ENCODE data around the gene FAM53B. TPM values are rescaled to one million over a fixed set of nuclear protein-coding genes. Genes with fewer than 3 reads are reported as not detected.

FAM53B gene
- polyA plus RNA-seq, 1 donor from 2014 or later: 48.9 TPM

DNA sequence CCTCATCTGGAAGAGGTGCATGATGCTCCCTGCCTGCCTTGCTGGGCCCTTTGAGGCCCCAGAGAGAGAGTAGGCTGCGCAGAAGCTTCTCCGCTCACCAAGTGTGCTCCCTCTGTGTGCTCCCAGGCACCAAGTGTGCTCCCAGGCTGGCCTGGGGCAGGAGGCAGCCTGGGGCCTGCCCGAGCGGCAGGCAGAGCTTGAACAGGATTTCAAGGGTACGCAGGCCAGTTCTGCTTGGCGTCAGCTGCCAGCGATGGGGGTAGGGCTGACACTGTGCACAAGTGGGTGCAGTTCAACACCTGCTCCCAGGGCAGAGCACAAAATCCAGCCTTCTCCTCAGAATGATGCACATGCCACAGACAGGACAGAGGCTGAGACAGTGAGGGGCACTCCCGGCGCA lies 119.7 kb downstream of the FAM53B start:
- H3K4me3 Mint-ChIP-seq: peak overlapping the region; percentile 41 to 80 (median 47)
- H3K27ac Mint-ChIP-seq: peak overlapping the region; percentile 59 to 97 (median 95)
- H3K27me3 Mint-ChIP-seq: no peaks in the 10 kb centered on the region
- peaks cover 2% of the 10 kb centered on the region for H3K36me3 Mint-ChIP-seq
- H3K4me1 Mint-ChIP-seq: peaks cover 55 to 64% (median 61%) of the 10 kb centered on the region in 3 donors
- no peaks in the 10 kb centered on the region for H3K9me3 Mint-ChIP-seq

- Mint-ChIP-seq H3K9me3 (no peaks in the 10 kb centered on the region), H3K27me3 (no peaks in the 10 kb centered on the region), H3K4me1 (peaks cover 54 to 62% (median 61%) of the 10 kb centered on the region in 3 donors), H3K4me3 (peak overlapping the region in 3 of 4 donors; percentile 46 to 74 (median 63)), H3K36me3 (peaks cover 2% of the 10 kb centered on the region), H3K27ac (peak overlapping the region; percentile 59 to 97 (median 95))
These were observed 120.2 kb downstream of the FAM53B start for GRCh38 chr10:124624006-124624405.

DNA sequence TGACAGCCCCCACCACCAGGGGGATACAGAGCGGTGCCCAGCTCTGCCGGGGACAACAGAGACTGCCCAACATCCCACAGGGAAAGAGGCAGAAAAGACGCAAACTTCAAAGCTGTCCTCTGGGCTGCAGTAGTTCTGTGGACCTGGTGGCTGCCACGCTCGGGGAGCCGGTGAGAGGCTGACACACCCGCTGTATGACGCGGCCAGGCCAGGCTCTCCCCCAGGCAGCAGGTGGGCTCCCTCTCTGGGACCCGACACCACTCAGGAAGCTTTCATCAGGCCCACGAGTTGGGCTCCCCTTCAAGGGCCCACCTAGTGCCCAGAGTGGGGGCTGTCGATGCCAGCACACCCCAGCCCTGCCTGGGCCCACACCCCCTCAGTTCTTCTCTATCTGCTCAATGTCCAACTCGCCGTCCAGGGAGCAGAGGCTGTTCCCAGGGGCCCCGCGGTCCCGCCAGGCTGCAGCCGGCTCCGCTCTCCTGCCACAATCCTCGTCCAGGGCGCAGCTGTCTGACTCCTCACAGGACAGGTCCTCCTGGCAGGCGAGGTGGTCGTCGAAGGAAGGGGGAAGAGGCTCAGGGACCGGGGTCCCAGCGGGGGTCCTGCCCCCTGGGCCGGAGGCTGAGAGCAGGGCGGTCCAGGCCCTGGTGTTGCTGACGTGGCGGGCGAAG lies 121.2 kb downstream of the FAM53B start:
- H3K27me3 Mint-ChIP-seq: no peaks in the 10 kb centered on the region
- H3K4me1 Mint-ChIP-seq: peaks cover 53 to 61% (median 56%) of the 10 kb centered on the region in 3 donors
- H3K27ac Mint-ChIP-seq: peak overlapping the region; percentile 95 to 99 (median 97)
- H3K9me3 Mint-ChIP-seq: no peaks in the 10 kb centered on the region
- peak overlapping the region in 3 of 4 donors; percentile 41 to 65 (median 41) for H3K4me3 Mint-ChIP-seq
- peaks cover 3% of the 10 kb centered on the region for H3K36me3 Mint-ChIP-seq

DNA sequence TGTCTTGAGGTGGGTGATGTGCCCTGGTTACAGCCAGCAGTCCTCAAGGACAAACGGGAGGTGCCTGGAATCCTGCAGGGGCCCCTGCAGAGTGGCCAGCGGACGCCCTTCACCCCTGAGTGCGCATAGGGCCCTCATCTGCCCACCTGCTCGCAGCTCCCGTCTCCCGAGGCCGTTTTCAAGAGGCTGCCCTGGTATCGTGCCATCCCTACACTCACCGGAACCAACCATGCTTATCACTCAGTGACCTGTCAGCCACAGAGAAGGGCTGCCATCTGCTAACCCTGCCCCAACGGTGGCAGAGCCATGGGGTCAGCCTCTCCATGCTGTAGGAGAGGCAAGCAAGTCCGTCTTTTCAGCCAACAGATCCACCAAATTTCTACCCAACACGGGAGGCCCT lies 122.0 kb downstream of the FAM53B start:
- Mint-ChIP-seq H3K9me3 (no peaks in the 10 kb centered on the region), H3K27ac (peak overlapping the region; percentile 91 to 99 (median 93)), H3K4me3 (peak overlapping the region in 2 of 4 donors; percentile 83 to 89), H3K36me3 (peaks cover 6% of the 10 kb centered on the region), H3K27me3 (no peaks in the 10 kb centered on the region), H3K4me1 (peaks cover 52 to 61% (median 61%) of the 10 kb centered on the region in 3 donors)

GRCh38 chr10:124621637-124622036 lies 122.5 kb downstream of the FAM53B start:
- peaks cover 46 to 59% (median 58%) of the 10 kb centered on the region in 3 donors for H3K4me1 Mint-ChIP-seq
- peaks cover 6% of the 10 kb centered on the region for H3K36me3 Mint-ChIP-seq
- H3K27ac Mint-ChIP-seq: peak overlapping the region; percentile 53 to 99 (median 93)
- no peaks in the 10 kb centered on the region for H3K27me3 Mint-ChIP-seq
- peak overlapping the region in 3 of 4 donors; percentile 72 to 89 (median 83) for H3K4me3 Mint-ChIP-seq
- H3K9me3 Mint-ChIP-seq: no peaks in the 10 kb centered on the region

- Mint-ChIP-seq H3K4me1 (peaks cover 41 to 57% (median 56%) of the 10 kb centered on the region in 3 donors), H3K9me3 (peaks cover 0 to 2% (median 0%) of the 10 kb centered on the region in 3 donors), H3K27ac (peak overlapping the region; percentile 97 to 99 (median 98)), H3K27me3 (no peaks in the 10 kb centered on the region), H3K4me3 (peak overlapping the region; percentile 79 to 94 (median 88)), H3K36me3 (peaks cover 6% of the 10 kb centered on the region)
These were observed 124.2 kb downstream of the FAM53B start for GRCh38 chr10:124619802-124620490.

DNA sequence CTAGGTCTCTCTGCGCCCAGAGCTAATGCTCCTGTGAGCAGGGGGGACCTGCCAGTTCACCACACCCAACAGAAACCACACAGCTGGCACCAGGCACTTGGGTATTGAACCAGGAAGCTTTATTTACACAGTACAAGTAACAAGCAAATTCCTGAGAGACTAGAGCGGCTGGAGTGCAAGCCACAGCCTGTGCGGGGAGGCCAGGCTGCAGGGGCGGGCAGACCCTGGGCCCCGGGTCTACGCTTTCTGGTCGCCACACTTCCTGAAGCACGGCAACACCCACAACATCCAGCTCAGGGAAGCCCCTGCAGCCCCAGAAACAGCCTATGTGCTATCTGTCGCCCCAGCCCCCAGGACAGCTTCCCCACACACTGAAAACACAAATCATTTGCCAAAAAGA lies 125.0 kb downstream of the FAM53B start:
- H3K27ac Mint-ChIP-seq: peak overlapping the region; percentile 97 to 99 (median 98)
- H3K27me3 Mint-ChIP-seq: no peaks in the 10 kb centered on the region
- peaks cover 6% of the 10 kb centered on the region for H3K36me3 Mint-ChIP-seq
- H3K4me3 Mint-ChIP-seq: peak overlapping the region; percentile 79 to 94 (median 88)
- H3K4me1 Mint-ChIP-seq: peaks cover 39 to 57% (median 53%) of the 10 kb centered on the region in 3 donors
- H3K9me3 Mint-ChIP-seq: peaks cover 0 to 2% (median 0%) of the 10 kb centered on the region in 3 donors

DNA sequence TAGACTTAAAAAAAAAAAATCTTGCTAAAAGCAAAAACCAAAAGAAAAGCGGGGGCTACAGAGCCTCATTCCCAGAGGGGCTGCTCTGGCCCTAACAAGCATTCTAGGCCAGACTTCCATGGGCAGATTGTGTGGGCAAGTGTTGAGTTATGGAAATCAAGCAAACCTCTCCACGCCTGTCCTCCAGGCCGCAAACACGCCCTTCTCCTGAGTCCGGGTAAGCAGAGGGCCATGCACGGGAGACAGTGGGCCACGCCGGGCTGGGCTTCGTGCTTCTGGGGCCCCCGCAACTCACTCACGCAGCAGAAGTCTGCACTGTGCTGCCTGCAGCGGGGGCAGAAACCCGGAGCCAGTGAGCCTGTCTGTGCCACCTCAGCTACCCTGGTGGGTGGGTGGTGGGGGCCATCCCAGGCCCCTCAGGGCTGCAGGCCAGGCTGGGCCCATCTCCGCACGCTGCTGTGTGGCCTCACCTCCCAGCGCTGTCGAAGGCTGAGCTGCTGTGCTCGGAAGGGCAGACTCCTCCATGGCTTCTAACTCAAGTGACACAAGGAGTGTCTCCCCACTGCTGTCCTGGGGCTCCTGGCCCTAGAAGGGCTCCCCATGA lies 125.6 kb downstream of the FAM53B start:
- Mint-ChIP-seq H3K27ac (peak overlapping the region; percentile 97 to 99 (median 98)), H3K4me3 (peak overlapping the region; percentile 79 to 94 (median 88)), H3K36me3 (peaks cover 5% of the 10 kb centered on the region), H3K9me3 (peaks cover 0 to 2% (median 0%) of the 10 kb centered on the region in 3 donors), H3K27me3 (no peaks in the 10 kb centered on the region), H3K4me1 (peaks cover 39 to 57% (median 50%) of the 10 kb centered on the region in 3 donors)

GRCh38 chr10:124616836-124617130 lies 127.4 kb downstream of the FAM53B start:
- Mint-ChIP-seq H3K27me3 (no peaks in the 10 kb centered on the region), H3K4me3 (peak overlapping the region in 2 of 4 donors; percentile 87 to 89), H3K36me3 (peaks cover 5% of the 10 kb centered on the region), H3K9me3 (peaks cover 0 to 2% (median 0%) of the 10 kb centered on the region in 3 donors), H3K4me1 (peaks cover 43 to 58% (median 56%) of the 10 kb centered on the region in 3 donors), H3K27ac (peak overlapping the region; percentile 97 to 99 (median 98))

- Mint-ChIP-seq H3K9me3 (peaks cover 0 to 2% (median 0%) of the 10 kb centered on the region in 3 donors), H3K4me3 (peak overlapping the region in 3 of 4 donors; percentile 68 to 85 (median 73)), H3K36me3 (peaks cover 5% of the 10 kb centered on the region), H3K4me1 (peaks cover 42 to 57% (median 56%) of the 10 kb centered on the region in 3 donors), H3K27me3 (no peaks in the 10 kb centered on the region), H3K27ac (peak overlapping the region; percentile 93 to 99 (median 97))
These were observed 127.9 kb downstream of the FAM53B start for GRCh38 chr10:124616040-124616835.

- H3K36me3 Mint-ChIP-seq: peaks cover 5% of the 10 kb centered on the region
- H3K27ac Mint-ChIP-seq: peak overlapping the region in 2 of 3 donors; percentile 80 to 99
- H3K27me3 Mint-ChIP-seq: no peaks in the 10 kb centered on the region
- H3K4me1 Mint-ChIP-seq: peaks cover 42 to 52% (median 51%) of the 10 kb centered on the region in 3 donors
- H3K4me3 Mint-ChIP-seq: peak overlapping the region in 3 of 4 donors; percentile 54 to 73 (median 68)
- H3K9me3 Mint-ChIP-seq: peaks cover 0 to 2% (median 0%) of the 10 kb centered on the region in 3 donors
These were observed 128.9 kb downstream of the FAM53B start for GRCh38 chr10:124615259-124615658.

GRCh38 chr10:124614003-124614659 lies 130.0 kb downstream of the FAM53B start:
- peaks cover 5% of the 10 kb centered on the region for H3K36me3 Mint-ChIP-seq
- peak overlapping the region in 3 of 4 donors; percentile 68 to 83 (median 82) for H3K4me3 Mint-ChIP-seq
- peak overlapping the region; percentile 86 to 99 (median 90) for H3K27ac Mint-ChIP-seq
- H3K9me3 Mint-ChIP-seq: peaks cover 0 to 2% (median 0%) of the 10 kb centered on the region in 3 donors
- H3K27me3 Mint-ChIP-seq: no peaks in the 10 kb centered on the region
- peaks cover 31 to 51% (median 43%) of the 10 kb centered on the region in 3 donors for H3K4me1 Mint-ChIP-seq

DNA sequence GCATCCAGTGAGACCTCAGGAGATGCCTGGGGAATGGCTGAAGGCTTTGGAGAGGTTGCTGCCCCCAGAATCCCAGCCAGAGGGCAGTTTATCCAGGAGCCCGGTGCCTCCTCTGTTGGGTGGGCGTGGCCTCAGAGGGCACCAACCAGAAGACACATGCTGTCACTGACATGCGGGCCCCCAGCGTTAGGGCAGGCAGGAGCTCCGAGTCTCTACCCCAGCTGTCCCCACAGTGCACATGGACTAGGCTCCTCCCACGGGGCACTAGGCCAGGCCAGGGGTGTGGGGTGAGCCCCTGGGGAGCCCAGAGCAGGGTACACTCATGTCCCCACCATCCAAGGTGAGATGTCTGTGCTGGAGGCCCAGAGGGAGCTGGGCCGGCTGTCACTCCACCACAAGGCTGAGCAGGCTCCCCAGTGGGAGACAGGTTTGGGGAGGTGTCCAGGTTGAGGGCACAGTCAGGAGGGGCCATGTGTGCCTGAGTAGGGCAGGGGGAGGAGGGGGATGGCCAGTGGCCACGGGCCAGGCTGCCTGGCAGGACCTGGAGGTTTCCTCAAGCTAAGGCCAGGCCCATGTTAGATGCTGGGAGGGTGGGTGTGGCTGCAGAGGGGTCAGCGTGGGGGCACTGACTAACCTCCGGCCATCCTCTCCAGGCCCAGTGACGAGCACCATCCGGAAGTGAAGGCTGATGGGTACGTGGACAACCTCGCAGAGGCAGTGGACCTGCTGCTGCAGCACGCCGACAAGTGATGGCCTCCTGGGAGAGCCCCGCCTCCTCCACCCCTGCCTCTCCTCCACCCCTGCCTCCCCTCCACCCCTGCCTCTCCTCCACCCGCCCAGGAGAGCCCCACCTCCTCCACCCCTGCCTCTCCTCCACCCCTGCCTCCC lies 131.3 kb downstream of the FAM53B start:
- Mint-ChIP-seq H3K9me3 (peaks cover 0 to 2% (median 0%) of the 10 kb centered on the region in 3 donors), H3K4me3 (peak overlapping the region; percentile 4 to 91 (median 81)), H3K27me3 (no peaks in the 10 kb centered on the region), H3K27ac (peak overlapping the region; percentile 91 to 99 (median 95)), H3K4me1 (peaks cover 26 to 40% (median 33%) of the 10 kb centered on the region in 3 donors), H3K36me3 (peaks cover 3% of the 10 kb centered on the region)
